GM11168 (cell line): ENCODE measurements around the gene NPRL2.

ENCODE experiments used
- in situ Hi-C: fragments of 300-500 bp; cut with MboI; formaldehyde crosslinking; loops from one replicate; pipeline ENCODE4 v1.12.0; 2022; ENCODE audit warnings: low sequenced_read_pairs; ENCODE audit not compliant: unreplicated experiment

The NPRL2 gene

GRCh38 chr3:50350527-50351322, at the start of gene NPRL2, which contains the start of gene CYB561D2:
NPRL2 (minus strand) TSS chr3:50350775; CDS start chr3:50350652, 123 bp downstream.
CYB561D2 (plus strand) TSS chr3:50350862; CDS start chr3:50351434, 572 bp downstream.
- in situ Hi-C loops = no loop called here

GRCh38 chr3:50396502-50396901, 45.9 kb upstream of the NPRL2 start:
- in situ Hi-C loops = no loop called here

- in situ Hi-C loops = no loop called here
Measured at GRCh38 chr3:50395070-50395860, 44.7 kb upstream of the NPRL2 start.

GRCh38 chr3:50393061-50393460, 42.5 kb upstream of the NPRL2 start:
- in situ Hi-C loops = no loop called here

- in situ Hi-C loops = no loop called here
Measured at GRCh38 chr3:50392101-50392715, 41.6 kb upstream of the NPRL2 start.

- in situ Hi-C loops = no loop called here
Measured at GRCh38 chr3:50390508-50391224, 40.1 kb upstream of the NPRL2 start.

GRCh38 chr3:50389414-50389767, 38.8 kb upstream of the NPRL2 start:
- in situ Hi-C loops = no loop called here

GRCh38 chr3:50388720-50389413, 38.3 kb upstream of the NPRL2 start:
- in situ Hi-C loops = no loop called here

GRCh38 chr3:50388016-50388719, 37.6 kb upstream of the NPRL2 start:
- in situ Hi-C loops = no loop called here

- in situ Hi-C loops = no loop called here
Measured at GRCh38 chr3:50385754-50386153, 35.2 kb upstream of the NPRL2 start.

- in situ Hi-C loops = no loop called here
Measured at GRCh38 chr3:50383750-50384149, 33.2 kb upstream of the NPRL2 start.

- in situ Hi-C loops = no loop called here
Measured at GRCh38 chr3:50382722-50383121, 32.1 kb upstream of the NPRL2 start.

- in situ Hi-C loops = no loop called here
Measured at GRCh38 chr3:50381383-50381782, 30.8 kb upstream of the NPRL2 start.

- in situ Hi-C loops = no loop called here
Measured at GRCh38 chr3:50380405-50381085, 30.0 kb upstream of the NPRL2 start.

GRCh38 chr3:50378757-50379156, 28.2 kb upstream of the NPRL2 start:
- in situ Hi-C loops = no loop called here

GRCh38 chr3:50378024-50378423, 27.4 kb upstream of the NPRL2 start:
- in situ Hi-C loops = no loop called here

GRCh38 chr3:50375258-50375931, 24.8 kb upstream of the NPRL2 start:
- in situ Hi-C loops = no loop called here
